ENCODE measurements around the gene ITLN2.

DNA sequence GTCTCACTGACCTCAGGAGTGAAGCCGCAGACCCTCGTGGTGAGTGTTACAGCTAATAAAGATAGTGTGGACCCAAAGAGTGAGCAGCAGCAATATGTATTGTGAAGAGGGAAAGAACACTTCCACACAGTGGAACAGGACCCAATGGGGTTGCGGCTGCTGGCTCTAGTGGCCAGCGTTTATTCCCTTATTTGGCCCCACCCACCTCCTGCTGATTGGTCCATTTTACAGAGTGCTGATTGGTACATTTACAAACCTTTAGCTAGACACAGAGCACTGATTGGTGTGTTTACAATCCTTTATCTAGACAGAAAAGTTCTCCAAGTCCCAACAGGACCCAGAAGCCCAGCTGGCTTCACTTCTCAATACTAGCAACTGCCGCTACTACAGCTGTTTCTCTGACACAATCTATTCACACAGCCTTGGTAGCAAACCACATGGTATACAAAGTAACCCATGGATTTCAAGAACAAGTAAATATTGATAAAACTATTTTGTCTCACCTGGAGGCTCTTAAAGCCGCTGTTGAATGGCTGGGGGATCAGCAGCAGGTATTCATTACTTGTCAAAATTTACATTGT, 44.3 kb downstream of the ITLN2 start:
- TF ChIP-seq POLR2AphosphoS5 (IDR thresholded peaks at IDR 0.05; ENCODE audit: low read depth, low read length) (no peak), POLR2A (IDR thresholded peaks at IDR 0.05; ENCODE audit: low read depth, low read length) (no peak)

Measured in GM12892 (cell line).